Activated CD8-positive, alpha-beta memory T cell treated with anti-CD3 and anti-CD28 coated beads, Interleukin-2, amount 10 ng/mL, durations not matched to agents 7 days and 5 days (primary cell): ENCODE data around the gene KCTD12. TPM values are rescaled to one million over a fixed set of nuclear protein-coding genes. Genes with fewer than 3 reads are reported as not detected.
"Not testable (repeated sequence)": the region's sequence is repeated elsewhere in the genome, so short reads cannot be mapped to it uniquely, and the experiment has no call there.

Source experiments
- ATAC-seq: fragments of 150-1000 bp; cut with Tn5 transposase; one replicate; pipeline ENCODE4 v1.10.0; 2021; ENCODE audit warnings: moderate library complexity
- CTCF ChIA-PET: fragments of 350-600 bp; sonication (Branson Sonifier 250); formaldehyde crosslinking; loops from one replicate; lab custom pipeline; 2021; ENCODE audit warnings: antibody characterized with exemption; lab: Charles Lee
- DNase-seq: peaks from one replicate; pipeline ENCODE4 v3.0.0-alpha.2; 2020
- H3K27ac Mint-ChIP-seq: one replicate; pipeline ENCODE4 v1.8.0; 2021; ENCODE audit warnings: mild to moderate bottlenecking, mixed read lengths
- H3K27me3 Mint-ChIP-seq: one replicate; pipeline ENCODE4 v1.8.0; 2021; ENCODE audit warnings: mixed read lengths
- H3K36me3 Mint-ChIP-seq: one replicate; pipeline ENCODE4 v1.8.0; 2021; ENCODE audit warnings: mild to moderate bottlenecking, mixed read lengths
- H3K4me1 Mint-ChIP-seq: one replicate; pipeline ENCODE4 v1.8.0; 2021; ENCODE audit warnings: mixed read lengths
- H3K4me3 Mint-ChIP-seq: one replicate; pipeline ENCODE4 v1.8.0; 2021; ENCODE audit warnings: mild to moderate bottlenecking, moderate library complexity, mixed read lengths
- H3K9me3 Mint-ChIP-seq: one replicate; pipeline ENCODE4 v1.8.0; 2022; ENCODE audit warnings: low read depth, mixed read lengths
- total RNA-seq, 2 experiments: library from RNA; stranded (reverse); gene quantifications; one replicate each; pipeline ENCODE4 v1.2.3, GENCODE V29; 2021

KCTD12 gene
- 1 to 10 TPM; 2.4 to 3.7 TPM for total RNA-seq

DNA sequence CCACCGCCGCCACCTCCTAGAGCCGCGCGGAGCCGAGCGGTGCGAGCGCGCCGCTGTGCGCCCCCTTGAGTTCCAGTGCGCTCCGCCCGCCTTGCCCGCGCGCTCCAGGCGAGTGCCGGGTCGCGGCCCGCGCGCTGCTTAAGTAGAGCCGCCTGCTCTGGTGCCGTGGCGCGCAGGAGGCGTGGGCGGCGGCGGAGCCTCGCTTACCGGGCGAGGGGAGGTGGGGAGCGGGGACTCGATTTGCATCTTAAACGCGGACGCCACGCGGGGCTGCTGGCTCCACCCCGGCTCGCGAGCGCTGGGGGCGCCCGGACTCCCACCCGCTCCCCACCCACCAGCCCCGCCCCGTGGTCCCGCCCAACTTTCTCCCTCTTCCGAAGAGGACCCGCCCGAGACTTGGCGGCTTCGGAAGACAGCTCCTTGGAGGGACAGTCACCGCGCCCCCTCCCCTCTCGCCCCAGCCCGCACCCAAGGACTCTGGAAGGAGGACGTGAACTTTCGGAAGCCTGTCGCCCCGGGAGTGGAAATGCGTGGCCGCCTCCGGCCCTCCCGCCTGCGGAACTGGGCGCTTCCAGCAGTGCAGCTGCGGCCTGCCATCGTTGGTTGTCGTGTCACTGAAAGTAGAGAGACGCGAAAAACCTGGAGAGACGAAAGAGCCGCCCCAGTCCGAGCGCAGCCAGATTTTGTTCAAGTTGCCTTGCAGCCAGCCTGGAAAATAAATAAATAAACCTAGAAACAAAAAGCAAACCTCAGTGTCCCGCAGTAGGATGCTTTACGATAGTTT, at the start of gene KCTD12:
Gene KCTD12, minus strand, starts transcription at position 114 of the 784 bp plus-strand sequence. CDS start 257 bp downstream, outside the sequence.
- ATAC-seq (peak; percentile 80), DNase-seq (peak; percentile 72)
- peaks cover 72% of the 10 kb centered on the region for H3K27me3 Mint-ChIP-seq
- no peaks in the 10 kb centered on the region for H3K36me3 Mint-ChIP-seq
- peak within 1 kb of the TSS; percentile 79 for H3K4me3 Mint-ChIP-seq
- peaks cover 20% of the 10 kb centered on the region for H3K4me1 Mint-ChIP-seq
- peak within 1 kb of the TSS; percentile 50 for H3K27ac Mint-ChIP-seq
- CTCF ChIA-PET = interaction anchor here (0.9 to 3.4 kb wide), 8 partner anchors 9 to 1010 kb away, joined by 3 to 14 read pairs (median 6); no protein-coding TSS in a partner anchor
- H3K9me3 Mint-ChIP-seq = no peaks in the 10 kb centered on the region

DNA sequence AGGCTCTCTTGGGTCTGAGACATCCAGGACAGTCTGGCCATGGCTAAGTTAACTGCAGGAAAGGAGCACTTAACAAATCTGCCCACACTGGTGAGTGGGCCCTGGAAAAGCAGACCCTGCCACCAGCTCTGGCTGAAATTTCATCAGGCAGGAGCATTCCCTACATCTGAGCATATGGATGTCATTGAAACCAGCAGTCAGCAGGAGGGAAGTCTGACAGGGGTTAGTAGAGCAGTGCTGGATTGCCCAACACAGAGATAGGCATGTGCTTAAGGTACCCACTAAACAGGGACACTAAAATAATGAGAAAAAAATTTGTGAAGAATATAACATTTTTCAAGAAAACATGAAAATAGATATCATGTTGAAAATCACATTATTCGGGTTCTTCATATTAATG, 48.5 kb upstream of the KCTD12 start:
- CTCF ChIA-PET = no interaction called here
- Mint-ChIP-seq H3K27ac (no peak overlapping the region), H3K4me1 (no peaks in the 10 kb centered on the region), H3K9me3 (no peaks in the 10 kb centered on the region), H3K36me3 (no peaks in the 10 kb centered on the region), H3K27me3 (peaks cover 7% of the 10 kb centered on the region), H3K4me3 (no peak overlapping the region)
- ATAC-seq (no peak), DNase-seq (no peak)

GRCh38 chr13:76932076-76932475, 45.9 kb upstream of the KCTD12 start:
- DNase-seq (no peak), ATAC-seq (no peak)
- Mint-ChIP-seq H3K36me3 (no peaks in the 10 kb centered on the region), H3K27me3 (peaks cover 7% of the 10 kb centered on the region), H3K27ac (no peak overlapping the region), H3K4me3 (no peak overlapping the region), H3K4me1 (no peaks in the 10 kb centered on the region), H3K9me3 (no peaks in the 10 kb centered on the region)
- CTCF ChIA-PET = interaction anchor here (1.4 kb wide), 1 partner anchor 48 kb away, joined by 3 read pairs; no protein-coding TSS in a partner anchor

DNA sequence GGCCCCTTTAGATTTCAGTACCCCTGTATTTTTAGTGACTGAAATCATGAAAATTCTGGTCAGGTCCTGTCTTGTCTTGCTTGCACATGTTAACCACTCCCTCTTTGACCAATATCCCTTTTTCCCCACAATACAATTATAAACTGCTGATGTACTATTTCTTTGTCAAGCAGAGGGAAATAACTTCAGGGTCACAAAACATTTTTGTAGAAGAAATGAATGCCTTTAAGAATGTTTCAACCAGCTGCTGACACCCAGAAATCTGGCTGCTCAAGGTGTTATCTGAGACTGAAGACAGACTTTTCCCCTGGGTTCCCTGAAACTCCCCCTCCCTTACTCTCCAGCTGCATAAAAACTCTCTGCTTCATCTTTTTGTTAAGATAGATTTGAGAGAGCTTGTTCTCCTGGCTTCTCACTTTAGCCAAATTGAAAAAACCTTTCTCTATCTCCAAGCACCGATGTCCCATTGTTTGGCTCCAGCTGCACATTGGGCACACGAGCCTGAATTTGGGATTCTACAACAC, 43.7 kb upstream of the KCTD12 start:
- H3K4me3 Mint-ChIP-seq = no peak overlapping the region
- no peak for DNase-seq
- CTCF ChIA-PET = no interaction called here
- no peak overlapping the region for H3K27ac Mint-ChIP-seq
- H3K9me3 Mint-ChIP-seq = no peaks in the 10 kb centered on the region
- H3K4me1 Mint-ChIP-seq = no peaks in the 10 kb centered on the region
- peaks cover 14% of the 10 kb centered on the region for H3K27me3 Mint-ChIP-seq
- ATAC-seq = no peak
- no peaks in the 10 kb centered on the region for H3K36me3 Mint-ChIP-seq

DNA sequence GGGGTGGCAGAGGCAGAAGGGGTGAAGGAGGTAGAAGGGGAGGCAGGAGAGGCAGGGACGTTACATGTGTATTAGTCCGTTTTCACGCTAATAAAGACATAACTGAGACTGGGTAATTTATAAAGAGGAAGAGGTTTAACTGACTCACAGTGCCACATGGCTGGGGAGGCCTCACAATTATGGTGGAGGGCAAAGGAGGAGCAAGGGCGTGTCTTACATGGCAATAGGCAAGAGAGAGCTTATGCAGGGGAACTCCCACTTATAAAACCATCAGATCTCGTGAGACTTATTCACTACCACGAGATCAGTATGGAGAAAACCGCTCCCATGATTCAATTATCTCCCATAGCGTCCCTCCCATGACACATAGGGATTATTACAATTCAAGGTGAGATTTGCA, 43.1 kb upstream of the KCTD12 start:
- Mint-ChIP-seq H3K27me3 (peaks cover 14% of the 10 kb centered on the region), H3K4me1 (no peaks in the 10 kb centered on the region), H3K36me3 (no peaks in the 10 kb centered on the region), H3K27ac (no peak overlapping the region), H3K9me3 (no peaks in the 10 kb centered on the region), H3K4me3 (no peak overlapping the region)
- DNase-seq (no peak), ATAC-seq (no peak)
- CTCF ChIA-PET = no interaction called here

DNA sequence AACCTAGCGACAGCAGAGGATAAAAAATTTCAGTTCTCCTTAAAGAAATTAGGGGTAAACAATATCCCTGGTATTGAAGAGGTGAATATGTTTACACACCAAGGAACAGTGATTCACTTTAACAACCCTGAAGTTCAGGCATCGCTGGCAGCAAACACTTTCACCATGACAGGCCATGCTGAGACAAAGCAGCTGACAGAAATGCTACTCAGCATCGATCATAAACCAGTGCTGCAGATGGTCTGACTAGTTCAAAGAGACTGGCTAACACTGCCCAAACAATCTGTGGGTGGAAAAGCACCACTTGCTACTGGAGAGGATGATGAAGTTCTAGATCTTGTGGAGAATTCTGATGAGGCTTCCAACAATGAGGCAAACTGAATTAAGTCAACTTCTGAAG, 42.3 kb upstream of the KCTD12 start:
- Mint-ChIP-seq H3K9me3 (no peaks in the 10 kb centered on the region), H3K4me1 (no peaks in the 10 kb centered on the region), H3K27me3 (peaks cover 16% of the 10 kb centered on the region), H3K36me3 (no peaks in the 10 kb centered on the region), H3K27ac (no peak overlapping the region), H3K4me3 (no peak overlapping the region)
- DNase-seq = no peak
- no peak for ATAC-seq
- CTCF ChIA-PET = no interaction called here

- Mint-ChIP-seq H3K4me3 (no peak overlapping the region), H3K27ac (no peak overlapping the region), H3K36me3 (no peaks in the 10 kb centered on the region), H3K9me3 (no peaks in the 10 kb centered on the region), H3K27me3 (peaks cover 20% of the 10 kb centered on the region), H3K4me1 (no peaks in the 10 kb centered on the region)
- CTCF ChIA-PET = no interaction called here
- no peak for DNase-seq
- no peak for ATAC-seq
These were observed 41.8 kb upstream of the KCTD12 start for GRCh38 chr13:76927955-76928354.

DNA sequence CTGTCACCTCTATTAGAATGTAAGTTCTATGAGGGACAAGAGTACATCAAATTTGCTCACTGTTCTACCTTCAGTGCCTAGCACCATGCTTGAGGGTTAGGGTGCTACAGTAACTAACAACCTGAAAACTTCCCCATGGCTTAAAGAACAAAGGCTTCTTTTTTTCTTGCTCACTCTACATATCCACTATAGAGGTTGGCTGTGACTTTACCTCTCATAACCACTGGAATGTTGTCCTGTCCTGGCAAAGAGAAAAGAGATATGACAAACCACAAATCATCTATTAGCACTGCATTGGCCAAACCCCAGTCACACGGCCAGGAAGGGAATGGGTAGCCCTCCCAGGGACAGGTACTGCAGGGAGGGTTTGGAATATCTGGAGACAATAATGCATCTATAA, 38.9 kb upstream of the KCTD12 start:
- H3K9me3 Mint-ChIP-seq = no peaks in the 10 kb centered on the region
- peaks cover 26% of the 10 kb centered on the region for H3K27me3 Mint-ChIP-seq
- H3K4me1 Mint-ChIP-seq = no peaks in the 10 kb centered on the region
- no peak overlapping the region for H3K4me3 Mint-ChIP-seq
- CTCF ChIA-PET = no interaction called here
- H3K27ac Mint-ChIP-seq = no peak overlapping the region
- ATAC-seq (no peak), DNase-seq (no peak)
- no peaks in the 10 kb centered on the region for H3K36me3 Mint-ChIP-seq

- ATAC-seq (no peak), DNase-seq (no peak)
- CTCF ChIA-PET = no interaction called here
- Mint-ChIP-seq H3K9me3 (no peaks in the 10 kb centered on the region), H3K27me3 (peaks cover 37% of the 10 kb centered on the region), H3K36me3 (no peaks in the 10 kb centered on the region), H3K4me3 (no peak overlapping the region), H3K27ac (no peak overlapping the region), H3K4me1 (no peaks in the 10 kb centered on the region)
These were observed 35.3 kb upstream of the KCTD12 start for GRCh38 chr13:76921516-76921915.

GRCh38 chr13:76917755-76918481, 31.7 kb upstream of the KCTD12 start:
- not testable (repeated sequence) for H3K9me3 Mint-ChIP-seq, H3K4me3 Mint-ChIP-seq, ATAC-seq, H3K4me1 Mint-ChIP-seq, H3K27ac Mint-ChIP-seq, DNase-seq, H3K36me3 Mint-ChIP-seq
- CTCF ChIA-PET = interaction anchor here (1.3 kb wide), 1 partner anchor 62 kb away, joined by 3 read pairs; no protein-coding TSS in a partner anchor
- peaks cover 37% of the 10 kb centered on the region for H3K27me3 Mint-ChIP-seq

DNA sequence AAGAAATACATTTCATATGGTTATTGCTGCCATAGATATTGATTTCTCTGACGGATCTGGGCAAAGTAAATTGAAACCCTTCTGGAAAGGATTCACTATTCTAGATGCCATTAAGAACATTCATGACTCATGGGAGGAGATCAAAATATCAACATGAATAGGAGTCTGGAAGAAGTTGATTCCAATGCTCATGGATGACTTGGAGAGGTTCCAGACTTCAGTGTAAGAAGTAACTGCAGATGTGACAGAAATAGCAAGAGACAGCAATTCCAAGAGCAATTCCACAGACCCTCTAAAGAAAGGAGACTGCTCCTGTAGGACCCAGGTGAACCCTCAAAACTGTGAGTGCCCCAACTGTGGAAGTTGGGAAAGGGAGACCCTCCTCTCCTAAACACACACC, 30.9 kb upstream of the KCTD12 start:
- Mint-ChIP-seq H3K27ac (no peak overlapping the region), H3K27me3 (peaks cover 30% of the 10 kb centered on the region), H3K4me3 (no peak overlapping the region), H3K36me3 (no peaks in the 10 kb centered on the region), H3K9me3 (no peaks in the 10 kb centered on the region), H3K4me1 (no peaks in the 10 kb centered on the region)
- CTCF ChIA-PET = no interaction called here
- no peak for ATAC-seq
- no peak for DNase-seq

GRCh38 chr13:76913898-76914297, 27.7 kb upstream of the KCTD12 start:
- no peak overlapping the region for H3K4me3 Mint-ChIP-seq
- H3K27me3 Mint-ChIP-seq = peaks cover 16% of the 10 kb centered on the region
- CTCF ChIA-PET = no interaction called here
- H3K27ac Mint-ChIP-seq = no peak overlapping the region
- no peaks in the 10 kb centered on the region for H3K4me1 Mint-ChIP-seq
- no peaks in the 10 kb centered on the region for H3K9me3 Mint-ChIP-seq
- no peaks in the 10 kb centered on the region for H3K36me3 Mint-ChIP-seq
- ATAC-seq = no peak
- DNase-seq = no peak

GRCh38 chr13:76912476-76912875, 26.3 kb upstream of the KCTD12 start:
- CTCF ChIA-PET = no interaction called here
- H3K27me3 Mint-ChIP-seq = peaks cover 18% of the 10 kb centered on the region
- H3K4me1 Mint-ChIP-seq = no peaks in the 10 kb centered on the region
- H3K27ac Mint-ChIP-seq = no peak overlapping the region
- no peaks in the 10 kb centered on the region for H3K36me3 Mint-ChIP-seq
- no peak for DNase-seq
- no peak overlapping the region for H3K4me3 Mint-ChIP-seq
- H3K9me3 Mint-ChIP-seq = no peaks in the 10 kb centered on the region
- ATAC-seq = no peak
